H9 (cell line): ENCODE data around the gene WDR5B. TPM values are rescaled to one million over a fixed set of nuclear protein-coding genes. Genes with fewer than 3 reads are reported as not detected.

Experiments used
- DNase-seq: peaks from one replicate; pipeline ENCODE4 v3.0.0-alpha.2; 2017
- H2AFZ ChIP-seq: one replicate; pipeline ENCODE4 v1.6.1; 2013; ENCODE audit warnings: mild to moderate bottlenecking, low read length, control low read depth, moderate library complexity
- H2AK5ac ChIP-seq: 2 replicates; pipeline ENCODE4 v1.6.1; 2013; ENCODE audit warnings: low read length, control low read depth, mixed read lengths; ENCODE audit not compliant: insufficient read length
- H2BK120ac ChIP-seq: one replicate; pipeline ENCODE4 v1.6.1; 2013; ENCODE audit warnings: low read depth, mild to moderate bottlenecking, low read length, control low read depth, inconsistent platforms; ENCODE audit not compliant: poor library complexity, severe bottlenecking
- H2BK12ac ChIP-seq: 2 replicates; pipeline ENCODE4 v1.6.1; 2013; ENCODE audit warnings: low read length, control low read depth, mixed read lengths, low read depth; ENCODE audit not compliant: insufficient read length
- H2BK15ac ChIP-seq: 2 replicates; pipeline ENCODE4 v1.6.1; 2013; ENCODE audit warnings: low read depth, low read length, control low read depth
- H2BK20ac ChIP-seq: one replicate; pipeline ENCODE4 v1.6.1; 2013; ENCODE audit warnings: low read depth, mild to moderate bottlenecking, low read length, control low read depth, inconsistent platforms; ENCODE audit not compliant: poor library complexity, severe bottlenecking
- H2BK5ac ChIP-seq: 2 replicates; pipeline ENCODE4 v1.6.1; 2013; ENCODE audit warnings: low read length, control low read depth, mixed read lengths; ENCODE audit not compliant: insufficient read length
- H3K14ac ChIP-seq: 2 replicates; pipeline ENCODE4 v1.6.1; 2013; ENCODE audit warnings: low read length, control low read depth; ENCODE audit not compliant: insufficient read depth
- H3K18ac ChIP-seq: 2 replicates; pipeline ENCODE4 v1.6.1; 2013; ENCODE audit warnings: low read depth, mild to moderate bottlenecking, mixed read lengths, low read length, control low read depth; ENCODE audit not compliant: insufficient read length
- H3K23ac ChIP-seq: 2 replicates; pipeline ENCODE4 v1.6.1; 2013; ENCODE audit warnings: low read length, control low read depth, mixed read lengths, low read depth; ENCODE audit not compliant: insufficient read length
- H3K23me2 ChIP-seq: 2 replicates; pipeline ENCODE4 v1.6.1; 2013; ENCODE audit warnings: low read depth, mild to moderate bottlenecking, mixed read lengths, low read length, control low read depth; ENCODE audit not compliant: insufficient read length, poor library complexity, severe bottlenecking
- H3K27ac ChIP-seq: 2 replicates; pipeline ENCODE4 v1.5.1; 2013; ENCODE audit warnings: low read length, control low read depth, mixed read lengths, low read depth; ENCODE audit not compliant: insufficient read length
- H3K27me3 ChIP-seq: 2 replicates; pipeline ENCODE4 v1.6.1; 2013; ENCODE audit warnings: low read length, control low read depth, inconsistent platforms; ENCODE audit not compliant: insufficient read depth
- H3K4ac ChIP-seq: 2 replicates; pipeline ENCODE4 v1.6.1; 2013; ENCODE audit warnings: low read depth, mild to moderate bottlenecking, control low read depth, inconsistent platforms, low read length, moderate library complexity
- H3K4me1 ChIP-seq: 2 replicates; pipeline ENCODE4 v1.6.1; 2013; ENCODE audit warnings: low read length, control low read depth, inconsistent platforms; ENCODE audit not compliant: insufficient read depth
- H3K4me2 ChIP-seq: 2 replicates; pipeline ENCODE4 v1.6.1; 2013; ENCODE audit warnings: low read length, control low read depth, mixed read lengths; ENCODE audit not compliant: insufficient read length, insufficient read depth
- H3K56ac ChIP-seq: 2 replicates; pipeline ENCODE4 v1.6.1; 2013; ENCODE audit warnings: low read depth, mild to moderate bottlenecking, mixed read lengths, low read length, control low read depth; ENCODE audit not compliant: insufficient read length
- H3K79me1 ChIP-seq: 2 replicates; pipeline ENCODE4 v1.6.1; 2013; ENCODE audit warnings: low read depth, mild to moderate bottlenecking, moderate library complexity, low read length, control low read depth, inconsistent platforms; ENCODE audit not compliant: insufficient read depth, poor library complexity, severe bottlenecking
- H3K79me2 ChIP-seq: 2 replicates; pipeline ENCODE4 v1.6.1; 2013; ENCODE audit warnings: low read length, control low read depth, inconsistent platforms; ENCODE audit not compliant: insufficient read depth
- H3K9ac ChIP-seq: 2 replicates; pipeline ENCODE4 v1.6.1; 2013; ENCODE audit warnings: low read length, control low read depth, mixed read lengths; ENCODE audit not compliant: insufficient read length; ENCODE audit errors: extremely low read depth
- H3K9me3 ChIP-seq: one replicate; pipeline ENCODE4 v1.6.1; 2013; ENCODE audit warnings: low read depth, low read length, inconsistent platforms; ENCODE audit not compliant: control insufficient read depth
- H3T11ph ChIP-seq: one replicate; pipeline ENCODE4 v1.6.1; 2013; ENCODE audit warnings: mild to moderate bottlenecking, low read length, control low read depth, inconsistent platforms
- H4K20me1 ChIP-seq: one replicate; pipeline ENCODE4 v1.6.1; 2013; ENCODE audit not compliant: control insufficient read depth, insufficient read length, insufficient read depth
- H4K5ac ChIP-seq: 2 replicates; pipeline ENCODE4 v1.6.1; 2013; ENCODE audit warnings: low read depth, mild to moderate bottlenecking, mixed read lengths, low read length, control low read depth; ENCODE audit not compliant: insufficient read length
- H4K8ac ChIP-seq: replicated peaks from 2 replicates; pipeline ENCODE4 v1.6.1; 2013; ENCODE audit warnings: low read length, control low read depth, mixed read lengths, low read depth; ENCODE audit not compliant: insufficient read length
- H4K91ac ChIP-seq: 2 replicates; pipeline ENCODE4 v1.6.1; 2013; ENCODE audit warnings: low read depth, mild to moderate bottlenecking, moderate library complexity, mixed read lengths, low read length, control low read depth; ENCODE audit not compliant: insufficient read length
- H3K27ac Mint-ChIP-seq, 3 experiments: 2 replicates in 2 of 3; 3 replicates in 1 of 3; pipeline ENCODE4 v1.8.0; 2020 to 2021; ENCODE audit warnings: mixed read lengths in 3 of 3, mild to moderate bottlenecking in 1 of 3, moderate library complexity in 1 of 3
- H3K27me3 Mint-ChIP-seq: 2 replicates; pipeline ENCODE4 v1.8.0; 2021; ENCODE audit warnings: low read depth, mild to moderate bottlenecking, moderate library complexity, mixed read lengths
- H3K36me3 Mint-ChIP-seq, 3 experiments: 2 replicates in 2 of 3; 3 replicates in 1 of 3; pipeline ENCODE4 v1.8.0; 2020 to 2021; ENCODE audit warnings: low read depth in 3 of 3, mixed read lengths in 3 of 3; ENCODE audit not compliant: insufficient read depth in 1 of 3
- H3K4me1 Mint-ChIP-seq, 2 experiments: 2 replicates each; pipeline ENCODE4 v1.8.0; 2020; ENCODE audit warnings: mixed read lengths in 2 of 2
- H3K4me3 Mint-ChIP-seq, 2 experiments: 2 replicates in 1 of 2; 3 replicates in 1 of 2; pipeline ENCODE4 v1.8.0; 2020 to 2021; ENCODE audit warnings: mild to moderate bottlenecking in 2 of 2, mixed read lengths in 2 of 2, moderate library complexity in 1 of 2
- H3K9me3 Mint-ChIP-seq, 2 experiments: 2 replicates in 1 of 2; 3 replicates in 1 of 2; pipeline ENCODE4 v1.8.0; 2020; ENCODE audit warnings: mild to moderate bottlenecking in 2 of 2, mixed read lengths in 2 of 2, moderate library complexity in 1 of 2
- CTCF ChIP-seq: fragments of 200-600 bp; sonication (generic); conservative IDR thresholded peaks from 3 replicates; pipeline ENCODE4 v1.8.0; 2021; ENCODE audit warnings: antibody characterized with exemption, mild to moderate bottlenecking
- WGBS: extraction: QIAGEN DNeasy Blood & Tissue Kit; methylation state at CpG from one replicate; pipeline ENCODE4 v1.1.7; 2013; ENCODE audit warnings: missing lambda C conversion rate, low lambda C conversion rate, mixed read lengths; ENCODE audit not compliant: insufficient read length; ENCODE audit errors: extremely low coverage; 5-methylcytosine and 5-hydroxymethylcytosine counted together
- total RNA-seq: library from RNA; stranded (reverse); gene quantifications from 2 replicates; pipeline ENCODE4 v1.2.1, GENCODE V29; 2021

The WDR5B gene
- total RNA-seq, 1 experiment from 2014 or later, result 3.7 TPM

DNA sequence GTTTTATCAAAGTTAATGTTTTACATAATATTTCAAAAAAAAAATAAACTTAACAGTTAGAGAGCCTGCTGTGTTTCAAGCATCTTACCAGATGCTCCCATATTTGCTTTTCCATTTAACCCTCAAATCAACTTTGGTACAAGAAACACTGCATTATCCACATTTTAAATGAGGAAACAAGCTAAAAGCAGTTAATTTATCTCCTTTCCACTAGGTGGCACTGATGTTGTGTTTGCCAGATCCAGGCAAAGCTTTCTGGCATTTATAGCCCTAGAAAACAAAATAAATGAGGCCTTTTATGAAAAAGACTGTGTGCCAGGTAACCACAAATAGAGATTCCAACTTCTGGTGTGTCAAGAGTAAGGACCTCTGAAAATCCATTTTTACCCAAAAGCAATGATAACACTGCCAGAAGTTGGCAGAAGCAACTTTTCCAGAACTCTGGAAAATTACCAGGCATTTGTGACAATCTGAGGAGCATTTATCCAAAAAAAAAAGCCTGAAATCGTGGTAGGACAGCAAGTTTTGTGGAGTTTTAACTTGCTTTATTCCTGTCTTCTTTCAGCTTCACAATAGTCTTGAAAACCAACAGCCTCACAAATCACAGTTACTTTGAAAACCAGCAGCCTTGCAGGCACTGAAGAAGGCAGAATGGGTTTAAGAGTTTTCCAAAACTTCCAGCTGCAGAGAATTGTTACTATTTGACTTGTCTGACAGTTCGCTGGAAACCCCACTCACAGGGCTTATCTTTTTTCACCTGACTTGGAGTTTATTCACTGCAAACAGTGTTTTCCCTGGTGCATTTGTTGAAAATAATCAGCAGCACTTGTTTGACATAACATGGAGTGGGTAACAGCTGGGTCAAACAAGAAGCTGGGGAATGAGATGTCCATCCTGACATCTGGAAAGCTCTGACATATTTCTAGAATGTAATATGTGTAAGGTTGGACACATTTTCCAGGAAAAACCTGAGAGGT lies 22.7 kb downstream of the WDR5B start:
- Histone ChIP-seq H3K27me3 (no peaks in the 10 kb centered on the region), H4K20me1 (no peaks in the 10 kb centered on the region), H2BK20ac (no peak overlapping the region), H2BK15ac (no peak overlapping the region), H4K91ac (no peak overlapping the region), H3K79me2 (no peaks in the 10 kb centered on the region; the same call in 1 of the 2 replicates), H3K27ac (no peak overlapping the region), H3K14ac (no peak overlapping the region), H4K5ac (no peak overlapping the region), H2BK5ac (no peak overlapping the region), H3K4me2 (no peak overlapping the region), H3K23ac (no peak overlapping the region), H2BK120ac (no peak overlapping the region), H3K18ac (no peak overlapping the region), H3K79me1 (no peaks in the 10 kb centered on the region), H3T11ph (no peak overlapping the region), H3K56ac (no peak overlapping the region), H3K4me1 (no peaks in the 10 kb centered on the region), H2BK12ac (no peak overlapping the region), H4K8ac (no peak overlapping the region), H3K23me2 (no peaks in the 10 kb centered on the region), H3K9ac (no peak overlapping the region), H2AFZ (no peak overlapping the region), H3K4ac (no peak overlapping the region), H2AK5ac (no peak overlapping the region), H3K9me3 (no peaks in the 10 kb centered on the region)
- Mint-ChIP-seq H3K4me1 (peaks cover 0 to 8% of the 10 kb centered on the region in 2 experiments; a peak in 2 of 4 replicates), H3K27ac (no peak overlapping the region; a peak in 1 of 7 replicates), H3K4me3 (no peak overlapping the region), H3K9me3 (no peaks in the 10 kb centered on the region), H3K27me3 (no peaks in the 10 kb centered on the region), H3K36me3 (peaks cover 0 to 10% (median 4%) of the 10 kb centered on the region in 3 experiments; a peak in 3 of 7 replicates)
- no CpG with 5 or more reads among the region's 2 CpGs for WGBS
- peak; percentile 81 for TF ChIP-seq CTCF
- DNase-seq, result no peak
